ENCODE results near the gene AOX1. TPM values are rescaled to one million over a fixed set of nuclear protein-coding genes. Genes with fewer than 3 reads are reported as not detected.

AOX1 gene
- total and polyA plus RNA-seq, 9 donors = 0.65 to 1.9 (median 1.2) TPM

DNA sequence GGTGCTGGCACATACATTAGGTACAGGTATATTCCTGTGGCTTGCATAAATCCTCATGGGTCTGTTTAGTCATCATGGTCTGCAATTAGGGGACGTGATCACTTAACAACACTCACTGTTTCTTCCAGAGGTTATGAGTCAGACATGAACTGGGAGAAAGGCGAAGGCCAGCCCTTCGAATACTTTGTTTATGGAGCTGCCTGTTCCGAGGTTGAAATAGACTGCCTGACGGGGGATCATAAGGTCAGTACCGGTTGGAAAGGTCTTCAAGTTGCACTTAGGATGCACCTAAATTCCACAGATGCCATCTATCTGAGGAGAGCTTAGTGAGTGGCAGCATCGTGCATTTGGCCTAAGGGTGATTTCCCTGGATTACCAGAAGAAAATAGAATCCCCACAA lies 76.9 kb downstream of the AOX1 start:
- Histone ChIP-seq H3K9me3 (replicated peaks; ENCODE audit: control insufficient read depth, low read depth, low read length) (no peaks in the 10 kb centered on the region), H3K4me3 (ENCODE audit: low read length) (no peak overlapping the region), H3K27me3 (ENCODE audit: control insufficient read depth, insufficient read depth, low read length) (no peaks in the 10 kb centered on the region), H3K36me3 (ENCODE audit: control insufficient read depth, insufficient read depth, low read length) (no peaks in the 10 kb centered on the region), H3K27ac (ENCODE audit: low read length) (no peak overlapping the region), H3K4me1 (ENCODE audit: control insufficient read depth, insufficient read depth, low read length) (no peaks in the 10 kb centered on the region)
- WGBS (ENCODE audit: insufficient coverage) = 71% methylated on average over 3 of the region's 7 CpGs
- no peak for DNase-seq

DNA sequence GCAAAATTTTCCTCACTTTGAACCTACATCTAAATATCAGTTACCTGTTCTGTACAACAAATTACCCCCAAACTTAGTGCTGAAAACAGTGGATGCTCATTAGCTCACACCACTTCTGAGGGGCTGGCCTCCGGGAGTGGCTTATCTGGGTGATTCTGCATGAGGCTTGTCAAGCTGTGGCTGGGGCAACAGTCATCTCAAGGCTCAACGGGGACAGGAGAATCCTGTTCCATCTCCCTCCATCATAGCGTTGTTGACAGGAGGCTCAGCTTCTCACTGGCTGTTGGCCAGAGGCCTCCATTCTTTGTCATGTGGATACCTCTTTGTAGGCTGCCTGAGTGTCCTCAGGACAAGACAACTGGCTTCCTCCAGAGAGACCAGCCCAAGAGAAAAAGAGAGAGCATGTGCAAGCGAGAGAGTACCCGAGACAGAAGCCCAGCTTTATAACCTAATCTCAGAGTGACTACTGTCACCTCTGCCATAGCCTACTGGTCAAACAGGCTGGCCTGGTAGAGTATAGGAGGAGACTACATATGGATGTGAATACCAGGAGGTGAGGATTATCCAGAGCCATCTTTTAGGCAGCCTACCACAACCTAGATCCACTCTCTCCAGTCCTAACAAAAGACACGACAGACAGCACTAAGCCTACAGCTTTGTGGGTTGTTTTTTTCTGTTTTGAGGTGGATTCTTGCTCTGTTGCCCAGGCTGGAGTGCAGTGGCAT lies 79.1 kb downstream of the AOX1 start:
- Histone ChIP-seq H3K4me1 (ENCODE audit: control insufficient read depth, insufficient read depth, low read length) (no peaks in the 10 kb centered on the region), H3K36me3 (ENCODE audit: control insufficient read depth, insufficient read depth, low read length) (no peaks in the 10 kb centered on the region), H3K27ac (ENCODE audit: low read length) (no peak overlapping the region), H3K9me3 (replicated peaks; ENCODE audit: control insufficient read depth, low read depth, low read length) (no peaks in the 10 kb centered on the region), H3K27me3 (ENCODE audit: control insufficient read depth, insufficient read depth, low read length) (no peaks in the 10 kb centered on the region), H3K4me3 (ENCODE audit: low read length) (no peak overlapping the region)
- no peak for DNase-seq
- WGBS (ENCODE audit: insufficient coverage) = 81% methylated on average over 3 of the region's 6 CpGs

- no peak overlapping the region for H3K27ac ChIP-seq (ENCODE audit: low read length)
- 64% methylated on average over 1 of the region's 2 CpGs for WGBS (ENCODE audit: insufficient coverage)
- no peaks in the 10 kb centered on the region for H3K36me3 ChIP-seq (ENCODE audit: control insufficient read depth, insufficient read depth, low read length)
- no peak overlapping the region for H3K4me3 ChIP-seq (ENCODE audit: low read length)
- no peaks in the 10 kb centered on the region for H3K9me3 ChIP-seq (replicated peaks; ENCODE audit: control insufficient read depth, low read depth, low read length)
- H3K27me3 ChIP-seq (ENCODE audit: control insufficient read depth, insufficient read depth, low read length) = no peaks in the 10 kb centered on the region
- DNase-seq = no peak
- H3K4me1 ChIP-seq (ENCODE audit: control insufficient read depth, insufficient read depth, low read length) = no peaks in the 10 kb centered on the region
Measured at GRCh38 chr2:200665626-200666453, 80.0 kb downstream of the AOX1 start.

DNA sequence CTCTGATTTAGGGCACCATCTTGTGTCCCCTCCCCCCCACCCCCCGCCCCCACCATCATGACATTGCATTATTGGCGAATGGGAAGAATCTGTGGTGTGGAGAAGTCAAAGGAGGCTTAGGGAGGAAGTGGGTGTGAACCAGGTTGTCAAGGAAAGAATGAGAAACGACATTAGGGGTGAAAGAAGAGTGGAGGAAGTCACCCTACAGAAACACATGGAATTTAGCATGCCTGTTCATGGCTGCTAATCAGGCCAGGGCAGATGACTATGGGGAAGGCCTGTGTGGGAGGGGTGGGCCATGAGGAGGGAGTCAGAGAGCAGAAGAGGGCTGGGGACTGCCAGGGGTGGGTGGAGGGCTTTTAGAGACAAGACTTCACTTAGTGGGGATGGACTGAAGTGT lies 81.6 kb downstream of the AOX1 start:
- no peak for DNase-seq
- Histone ChIP-seq H3K4me3 (ENCODE audit: low read length) (no peak overlapping the region), H3K9me3 (replicated peaks; ENCODE audit: control insufficient read depth, low read depth, low read length) (no peaks in the 10 kb centered on the region), H3K4me1 (ENCODE audit: control insufficient read depth, insufficient read depth, low read length) (no peaks in the 10 kb centered on the region), H3K36me3 (ENCODE audit: control insufficient read depth, insufficient read depth, low read length) (no peaks in the 10 kb centered on the region), H3K27ac (ENCODE audit: low read length) (no peak overlapping the region), H3K27me3 (ENCODE audit: control insufficient read depth, insufficient read depth, low read length) (no peaks in the 10 kb centered on the region)
- 67% methylated on average over 1 of the region's 3 CpGs for WGBS (ENCODE audit: insufficient coverage)

DNA sequence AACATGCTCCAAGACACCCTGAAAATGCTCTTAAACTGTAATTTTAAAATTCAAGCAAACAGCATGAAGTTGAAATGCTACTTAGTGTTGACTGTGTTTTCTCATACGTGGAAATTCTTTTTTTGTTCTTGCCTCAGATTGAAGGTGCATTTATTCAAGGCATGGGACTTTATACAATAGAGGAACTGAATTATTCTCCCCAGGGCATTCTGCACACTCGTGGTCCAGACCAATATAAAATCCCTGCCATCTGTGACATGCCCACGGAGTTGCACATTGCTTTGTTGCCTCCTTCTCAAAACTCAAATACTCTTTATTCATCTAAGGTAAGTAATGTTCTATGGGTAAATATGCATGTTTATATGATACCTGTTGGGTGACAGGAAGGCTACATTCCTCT lies 82.7 kb downstream of the AOX1 start:
- H3K4me3 ChIP-seq (ENCODE audit: low read length) = no peak overlapping the region
- no peak overlapping the region for H3K27ac ChIP-seq (ENCODE audit: low read length)
- no peak for DNase-seq
- no CpG with 5 or more reads among the region's 3 CpGs for WGBS (ENCODE audit: insufficient coverage)
- no peaks in the 10 kb centered on the region for H3K4me1 ChIP-seq (ENCODE audit: control insufficient read depth, insufficient read depth, low read length)
- no peaks in the 10 kb centered on the region for H3K36me3 ChIP-seq (ENCODE audit: control insufficient read depth, insufficient read depth, low read length)
- H3K27me3 ChIP-seq (ENCODE audit: control insufficient read depth, insufficient read depth, low read length) = no peaks in the 10 kb centered on the region
- H3K9me3 ChIP-seq (replicated peaks; ENCODE audit: control insufficient read depth, low read depth, low read length) = no peaks in the 10 kb centered on the region

- no peaks in the 10 kb centered on the region for H3K9me3 ChIP-seq (replicated peaks; ENCODE audit: control insufficient read depth, low read depth, low read length)
- H3K27ac ChIP-seq (ENCODE audit: low read length) = no peak overlapping the region
- H3K27me3 ChIP-seq (ENCODE audit: control insufficient read depth, insufficient read depth, low read length) = no peaks in the 10 kb centered on the region
- 90% methylated on average over 6 of the region's 9 CpGs for WGBS (ENCODE audit: insufficient coverage)
- no peak overlapping the region for H3K4me3 ChIP-seq (ENCODE audit: low read length)
- DNase-seq = no peak
- no peaks in the 10 kb centered on the region for H3K36me3 ChIP-seq (ENCODE audit: control insufficient read depth, insufficient read depth, low read length)
- H3K4me1 ChIP-seq (ENCODE audit: control insufficient read depth, insufficient read depth, low read length) = no peaks in the 10 kb centered on the region
Measured at GRCh38 chr2:200669308-200669707, 83.5 kb downstream of the AOX1 start.

DNA sequence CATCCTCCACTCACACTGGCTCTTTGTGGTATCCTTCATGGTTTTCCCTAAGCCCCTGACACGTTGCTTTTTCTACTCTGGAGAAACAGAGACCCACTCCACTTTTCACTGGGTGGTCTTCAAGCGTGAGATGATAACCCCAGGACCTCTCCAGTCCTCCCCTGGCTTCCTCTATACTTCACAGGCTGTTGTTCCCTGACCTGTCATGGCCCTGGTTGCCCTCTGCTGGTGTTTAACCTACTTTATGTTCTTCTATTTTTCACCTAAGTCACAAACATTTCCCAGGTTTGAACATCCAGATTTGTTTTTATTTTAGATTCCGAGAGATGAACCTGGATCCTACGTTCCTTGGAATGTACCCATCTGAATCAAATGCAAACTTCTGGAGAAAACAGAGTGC lies 84.5 kb downstream of the AOX1 start:
- Histone ChIP-seq H3K27me3 (ENCODE audit: control insufficient read depth, insufficient read depth, low read length) (no peaks in the 10 kb centered on the region), H3K36me3 (ENCODE audit: control insufficient read depth, insufficient read depth, low read length) (no peaks in the 10 kb centered on the region), H3K27ac (ENCODE audit: low read length) (no peak overlapping the region), H3K4me1 (ENCODE audit: control insufficient read depth, insufficient read depth, low read length) (no peaks in the 10 kb centered on the region), H3K4me3 (ENCODE audit: low read length) (no peak overlapping the region), H3K9me3 (replicated peaks; ENCODE audit: control insufficient read depth, low read depth, low read length) (no peaks in the 10 kb centered on the region)
- DNase-seq = no peak
- WGBS (ENCODE audit: insufficient coverage) = 51% methylated on average over 4 of the region's 4 CpGs

DNA sequence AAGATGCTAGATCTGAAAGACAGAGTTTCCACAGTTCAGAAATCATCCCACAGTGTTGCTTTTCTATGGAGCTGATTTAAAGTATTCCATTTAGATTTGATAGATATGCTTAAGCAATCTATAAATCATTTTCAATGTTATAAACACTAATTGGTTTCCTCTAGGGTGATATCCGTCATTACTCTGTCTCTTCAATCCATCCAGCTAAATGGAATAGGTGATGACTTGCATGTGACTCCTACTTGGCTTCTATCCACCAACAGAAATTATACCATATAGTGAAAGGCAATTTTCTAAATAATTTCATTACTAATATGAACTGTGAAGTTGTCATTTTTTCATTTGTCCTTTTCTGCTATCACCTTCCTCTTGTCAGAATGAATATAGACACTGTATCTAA lies 84.9 kb downstream of the AOX1 start:
- Histone ChIP-seq H3K9me3 (replicated peaks; ENCODE audit: control insufficient read depth, low read depth, low read length) (no peaks in the 10 kb centered on the region), H3K36me3 (ENCODE audit: control insufficient read depth, insufficient read depth, low read length) (no peaks in the 10 kb centered on the region), H3K27ac (ENCODE audit: low read length) (no peak overlapping the region), H3K27me3 (ENCODE audit: control insufficient read depth, insufficient read depth, low read length) (no peaks in the 10 kb centered on the region), H3K4me3 (ENCODE audit: low read length) (no peak overlapping the region), H3K4me1 (ENCODE audit: control insufficient read depth, insufficient read depth, low read length) (no peaks in the 10 kb centered on the region)
- DNase-seq = no peak
- no CpG with 5 or more reads among the region's 1 CpG for WGBS (ENCODE audit: insufficient coverage)

- Histone ChIP-seq H3K27ac (ENCODE audit: low read length) (no peak overlapping the region), H3K4me1 (ENCODE audit: control insufficient read depth, insufficient read depth, low read length) (no peaks in the 10 kb centered on the region), H3K4me3 (ENCODE audit: low read length) (no peak overlapping the region), H3K27me3 (ENCODE audit: control insufficient read depth, insufficient read depth, low read length) (no peaks in the 10 kb centered on the region), H3K9me3 (replicated peaks; ENCODE audit: control insufficient read depth, low read depth, low read length) (no peaks in the 10 kb centered on the region), H3K36me3 (ENCODE audit: control insufficient read depth, insufficient read depth, low read length) (no peaks in the 10 kb centered on the region)
- 67% methylated on average over 5 of the region's 5 CpGs for WGBS (ENCODE audit: insufficient coverage)
- no peak for DNase-seq
Measured at GRCh38 chr2:200673191-200673590, 87.4 kb downstream of the AOX1 start.

GRCh38 chr2:200674837-200675236 lies 89.0 kb downstream of the AOX1 start:
- no peak overlapping the region for H3K27ac ChIP-seq (ENCODE audit: low read length)
- no peak overlapping the region for H3K4me3 ChIP-seq (ENCODE audit: low read length)
- WGBS (ENCODE audit: insufficient coverage) = 32% methylated on average over 3 of the region's 7 CpGs
- no peak for DNase-seq
- no peaks in the 10 kb centered on the region for H3K27me3 ChIP-seq (ENCODE audit: control insufficient read depth, insufficient read depth, low read length)
- H3K4me1 ChIP-seq (ENCODE audit: control insufficient read depth, insufficient read depth, low read length) = no peaks in the 10 kb centered on the region
- no peaks in the 10 kb centered on the region for H3K36me3 ChIP-seq (ENCODE audit: control insufficient read depth, insufficient read depth, low read length)
- no peaks in the 10 kb centered on the region for H3K9me3 ChIP-seq (replicated peaks; ENCODE audit: control insufficient read depth, low read depth, low read length)

Data from muscle of leg (tissue), 11 donors.